COLO829 (cell line): ENCODE data around the gene HPCAL1.
"Not testable (repeated sequence)": the region's sequence is repeated elsewhere in the genome, so short reads cannot be mapped to it uniquely, and the experiment has no call there.

Experiments
- DNase-seq: peaks from one replicate; pipeline ENCODE4 v3.0.0; 2012; ENCODE audit warnings: low spot score

Gene HPCAL1

GRCh38 chr2:10302479-10303180 is at the start of gene HPCAL1:
TSS of gene HPCAL1 (plus strand) at chr2:10302904. CDS start at chr2:10419758, 116,854 bp downstream.
- DNase-seq, result peak; percentile 80

- no peak for DNase-seq
Observed at GRCh38 chr2:10253596-10254372, 48.9 kb upstream of the HPCAL1 start.

GRCh38 chr2:10254373-10255188 is 48.1 kb upstream of the HPCAL1 start:
- DNase-seq, result no peak

GRCh38 chr2:10255189-10256030 is 47.3 kb upstream of the HPCAL1 start:
- no peak for DNase-seq

- DNase-seq, result no peak
Observed at GRCh38 chr2:10256031-10256514, 46.6 kb upstream of the HPCAL1 start.

- DNase-seq, result no peak
Observed at GRCh38 chr2:10256515-10257031, 46.1 kb upstream of the HPCAL1 start.

- DNase-seq, result no peak
Observed at GRCh38 chr2:10257036-10257435, 45.7 kb upstream of the HPCAL1 start.

GRCh38 chr2:10257500-10258147 is 45.1 kb upstream of the HPCAL1 start:
- no peak for DNase-seq

GRCh38 chr2:10258326-10258725 is 44.4 kb upstream of the HPCAL1 start:
- DNase-seq, result no peak

- no peak for DNase-seq
Observed at GRCh38 chr2:10258726-10259125, 44.0 kb upstream of the HPCAL1 start.

GRCh38 chr2:10260130-10260529 is 42.6 kb upstream of the HPCAL1 start:
- no peak for DNase-seq

- DNase-seq, result not testable (repeated sequence)
Observed at GRCh38 chr2:10263526-10263925, 39.2 kb upstream of the HPCAL1 start.

- no peak for DNase-seq
Observed at GRCh38 chr2:10264506-10265328, 38.0 kb upstream of the HPCAL1 start.

- no peak for DNase-seq
Observed at GRCh38 chr2:10265329-10266132, 37.2 kb upstream of the HPCAL1 start.

GRCh38 chr2:10266133-10266620 is 36.5 kb upstream of the HPCAL1 start:
- no peak for DNase-seq

GRCh38 chr2:10267036-10267435 is 35.7 kb upstream of the HPCAL1 start:
- no peak for DNase-seq

GRCh38 chr2:10267551-10268465 is 34.9 kb upstream of the HPCAL1 start:
- no peak for DNase-seq

- no peak for DNase-seq
Observed at GRCh38 chr2:10269291-10269690, 33.4 kb upstream of the HPCAL1 start.
